K562 (cell line): Measurements from ENCODE around the gene ARHGEF25.
"Not testable (repeated sequence)": the region's sequence is repeated elsewhere in the genome, so short reads cannot be mapped to it uniquely, and the experiment has no call there.

Experiments used
- ESRRA ChIP-seq: fragments of 450-650 bp; IDR thresholded peaks from 2 replicates; pipeline ENCODE4 v1.6.1; 2014; ENCODE audit warnings: low read depth, mild to moderate bottlenecking, moderate library complexity, borderline replicate concordance
- EZH2 ChIP-seq: IDR thresholded peaks from 2 replicates; pipeline ENCODE4 v1.6.1; 2012; ENCODE audit warnings: low read depth, mild to moderate bottlenecking, inconsistent platforms, low read length, borderline replicate concordance
- HDAC6 ChIP-seq: IDR thresholded peaks from 2 replicates; pipeline ENCODE4 v1.6.1; 2012; ENCODE audit warnings: low read depth, mild to moderate bottlenecking, control low read depth, inconsistent platforms, low read length, moderate library complexity
- KLF1 ChIP-seq: fragments of 450-650 bp; IDR thresholded peaks from 2 replicates; pipeline ENCODE4 v1.6.1; 2016; ENCODE audit warnings: missing genetic modification characterization, missing compliant biosample characterization
- NELFE ChIP-seq: IDR thresholded peaks from 2 replicates; pipeline ENCODE4 v1.6.1; 2011; ENCODE audit warnings: mild to moderate bottlenecking; ENCODE audit not compliant: insufficient read depth, insufficient read length
- PCBP1 ChIP-seq: fragments of 200-400 bp; formaldehyde crosslinking; IDR thresholded peaks from 2 replicates; pipeline ENCODE4 v1.6.1; 2018; ENCODE audit warnings: mild to moderate bottlenecking, low read depth, low read length; ENCODE audit not compliant: poor library complexity, severe bottlenecking
- SOX6 ChIP-seq: fragments of 450-650 bp; IDR thresholded peaks from 2 replicates; pipeline ENCODE4 v1.6.1; 2014; ENCODE audit warnings: mild to moderate bottlenecking
- SRSF1 ChIP-seq: fragments of 200-400 bp; formaldehyde crosslinking; IDR thresholded peaks from 2 replicates; pipeline ENCODE4 v1.6.1; 2017; ENCODE audit warnings: mild to moderate bottlenecking, low read depth, low read length, moderate library complexity
- TEAD4 ChIP-seq, 2 experiments: sonication (generic) in 1 of 2; formaldehyde crosslinking in 1 of 2; IDR thresholded peaks; 2 replicates each; pipeline versions ENCODE4 v1.6.1 to v1.8.0; 2012 to 2022; ENCODE audit warnings: borderline replicate concordance in 1 of 2, inconsistent platforms in 1 of 2, low read length in 1 of 2, mild to moderate bottlenecking in 1 of 2, missing genetic modification reagents in 1 of 2
- ZNF311 ChIP-seq: fragments of 250-450 bp; sonication (Bioruptor Pico); IDR thresholded peaks from 2 replicates; pipeline ENCODE4 v1.4.0; 2020; ENCODE audit warnings: mild to moderate bottlenecking, moderate library complexity
- TF ChIP-seq, protein P1 (sequence below): fragments of 450-650 bp; formaldehyde crosslinking; IDR thresholded peaks from 2 replicates; pipeline ENCODE4 v1.4.0; 2022; ENCODE audit warnings: mild to moderate bottlenecking, moderate library complexity
- TF ChIP-seq, protein P2 (sequence below), 3 experiments: IDR thresholded peaks in 2 of 3; conservative IDR thresholded peaks in 1 of 3; 2 replicates each; pipeline ENCODE4 v1.5.1; 2011 to 2012; ENCODE audit warnings: low read length in 3 of 3, mild to moderate bottlenecking in 3 of 3, control low read depth in 2 of 3, improper control_type of control experiment in 1 of 3, inconsistent platforms in 1 of 3, low read depth in 1 of 3, mixed read lengths in 1 of 3, moderate library complexity in 1 of 3; ENCODE audit not compliant: insufficient read depth in 2 of 3
- TF ChIP-seq, protein P3 (sequence below): fragments of 450-650 bp; conservative IDR thresholded peaks from 2 replicates; pipeline ENCODE4 v1.6.1; 2016; ENCODE audit warnings: missing genetic modification characterization, low read depth, mild to moderate bottlenecking, control low read depth, missing compliant biosample characterization
- TF ChIP-seq, protein P4 (sequence below), 2 experiments: fragments of 450-650 bp; formaldehyde crosslinking in 1 of 2; IDR thresholded peaks; 2 replicates each; pipeline versions ENCODE4 v1.4.0 to v1.6.1; 2014 to 2020; ENCODE audit warnings: mild to moderate bottlenecking in 2 of 2, borderline replicate concordance in 1 of 2, low read depth in 1 of 2

DNA sequence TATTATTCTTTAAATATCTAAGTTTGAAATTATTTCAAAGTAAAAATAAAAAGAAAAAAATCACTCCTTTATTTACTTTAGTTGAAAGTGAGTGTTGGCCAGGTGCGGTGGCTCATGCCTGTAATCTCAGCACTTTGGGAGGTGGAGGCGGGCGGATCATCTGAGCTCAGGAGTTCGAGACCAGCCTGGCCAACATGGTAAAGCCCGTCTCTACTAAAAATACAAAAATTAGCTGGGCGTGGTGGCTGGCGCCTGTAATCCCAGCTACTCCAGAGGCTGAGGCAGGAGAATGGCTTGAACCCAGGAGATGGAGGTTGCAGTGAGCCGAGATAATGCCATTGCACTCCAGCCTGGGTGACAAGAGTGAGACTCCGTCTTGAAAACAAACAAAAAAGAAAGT is 25.5 kb downstream of the ARHGEF25 start:
- TF ChIP-seq, protein P1, sequence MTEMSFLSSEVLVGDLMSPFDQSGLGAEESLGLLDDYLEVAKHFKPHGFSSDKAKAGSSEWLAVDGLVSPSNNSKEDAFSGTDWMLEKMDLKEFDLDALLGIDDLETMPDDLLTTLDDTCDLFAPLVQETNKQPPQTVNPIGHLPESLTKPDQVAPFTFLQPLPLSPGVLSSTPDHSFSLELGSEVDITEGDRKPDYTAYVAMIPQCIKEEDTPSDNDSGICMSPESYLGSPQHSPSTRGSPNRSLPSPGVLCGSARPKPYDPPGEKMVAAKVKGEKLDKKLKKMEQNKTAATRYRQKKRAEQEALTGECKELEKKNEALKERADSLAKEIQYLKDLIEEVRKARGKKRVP (CRISPR knock-in tag) = not testable (repeated sequence)
- TF ChIP-seq SOX6; PCBP1; EZH2; ZNF311 (CRISPR knock-in tag); SRSF1; TEAD4 (IDR thresholded peaks at IDR 0.05; ENCODE audit: low read length); TEAD4 (CRISPR knock-in tag; IDR thresholded peaks at IDR 0.05; ENCODE audit: borderline replicate concordance); NELFE; HDAC6; ESRRA; KLF1: not testable (repeated sequence)
- TF ChIP-seq, protein P2, sequence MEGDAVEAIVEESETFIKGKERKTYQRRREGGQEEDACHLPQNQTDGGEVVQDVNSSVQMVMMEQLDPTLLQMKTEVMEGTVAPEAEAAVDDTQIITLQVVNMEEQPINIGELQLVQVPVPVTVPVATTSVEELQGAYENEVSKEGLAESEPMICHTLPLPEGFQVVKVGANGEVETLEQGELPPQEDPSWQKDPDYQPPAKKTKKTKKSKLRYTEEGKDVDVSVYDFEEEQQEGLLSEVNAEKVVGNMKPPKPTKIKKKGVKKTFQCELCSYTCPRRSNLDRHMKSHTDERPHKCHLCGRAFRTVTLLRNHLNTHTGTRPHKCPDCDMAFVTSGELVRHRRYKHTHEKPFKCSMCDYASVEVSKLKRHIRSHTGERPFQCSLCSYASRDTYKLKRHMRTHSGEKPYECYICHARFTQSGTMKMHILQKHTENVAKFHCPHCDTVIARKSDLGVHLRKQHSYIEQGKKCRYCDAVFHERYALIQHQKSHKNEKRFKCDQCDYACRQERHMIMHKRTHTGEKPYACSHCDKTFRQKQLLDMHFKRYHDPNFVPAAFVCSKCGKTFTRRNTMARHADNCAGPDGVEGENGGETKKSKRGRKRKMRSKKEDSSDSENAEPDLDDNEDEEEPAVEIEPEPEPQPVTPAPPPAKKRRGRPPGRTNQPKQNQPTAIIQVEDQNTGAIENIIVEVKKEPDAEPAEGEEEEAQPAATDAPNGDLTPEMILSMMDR (IDR thresholded peaks at IDR 0.05 in 2 of 3, conservative IDR thresholded peaks at IDR 0.05 in 1 of 3; ENCODE audit: insufficient read depth in 2 of 3, low read depth in 1 of 3, low read length in 3 of 3) = not testable (repeated sequence)
- TF ChIP-seq, protein P3, sequence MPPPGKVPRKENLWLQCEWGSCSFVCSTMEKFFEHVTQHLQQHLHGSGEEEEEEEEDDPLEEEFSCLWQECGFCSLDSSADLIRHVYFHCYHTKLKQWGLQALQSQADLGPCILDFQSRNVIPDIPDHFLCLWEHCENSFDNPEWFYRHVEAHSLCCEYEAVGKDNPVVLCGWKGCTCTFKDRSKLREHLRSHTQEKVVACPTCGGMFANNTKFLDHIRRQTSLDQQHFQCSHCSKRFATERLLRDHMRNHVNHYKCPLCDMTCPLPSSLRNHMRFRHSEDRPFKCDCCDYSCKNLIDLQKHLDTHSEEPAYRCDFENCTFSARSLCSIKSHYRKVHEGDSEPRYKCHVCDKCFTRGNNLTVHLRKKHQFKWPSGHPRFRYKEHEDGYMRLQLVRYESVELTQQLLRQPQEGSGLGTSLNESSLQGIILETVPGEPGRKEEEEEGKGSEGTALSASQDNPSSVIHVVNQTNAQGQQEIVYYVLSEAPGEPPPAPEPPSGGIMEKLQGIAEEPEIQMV (tag) = not testable (repeated sequence)
- TF ChIP-seq, protein P4, sequence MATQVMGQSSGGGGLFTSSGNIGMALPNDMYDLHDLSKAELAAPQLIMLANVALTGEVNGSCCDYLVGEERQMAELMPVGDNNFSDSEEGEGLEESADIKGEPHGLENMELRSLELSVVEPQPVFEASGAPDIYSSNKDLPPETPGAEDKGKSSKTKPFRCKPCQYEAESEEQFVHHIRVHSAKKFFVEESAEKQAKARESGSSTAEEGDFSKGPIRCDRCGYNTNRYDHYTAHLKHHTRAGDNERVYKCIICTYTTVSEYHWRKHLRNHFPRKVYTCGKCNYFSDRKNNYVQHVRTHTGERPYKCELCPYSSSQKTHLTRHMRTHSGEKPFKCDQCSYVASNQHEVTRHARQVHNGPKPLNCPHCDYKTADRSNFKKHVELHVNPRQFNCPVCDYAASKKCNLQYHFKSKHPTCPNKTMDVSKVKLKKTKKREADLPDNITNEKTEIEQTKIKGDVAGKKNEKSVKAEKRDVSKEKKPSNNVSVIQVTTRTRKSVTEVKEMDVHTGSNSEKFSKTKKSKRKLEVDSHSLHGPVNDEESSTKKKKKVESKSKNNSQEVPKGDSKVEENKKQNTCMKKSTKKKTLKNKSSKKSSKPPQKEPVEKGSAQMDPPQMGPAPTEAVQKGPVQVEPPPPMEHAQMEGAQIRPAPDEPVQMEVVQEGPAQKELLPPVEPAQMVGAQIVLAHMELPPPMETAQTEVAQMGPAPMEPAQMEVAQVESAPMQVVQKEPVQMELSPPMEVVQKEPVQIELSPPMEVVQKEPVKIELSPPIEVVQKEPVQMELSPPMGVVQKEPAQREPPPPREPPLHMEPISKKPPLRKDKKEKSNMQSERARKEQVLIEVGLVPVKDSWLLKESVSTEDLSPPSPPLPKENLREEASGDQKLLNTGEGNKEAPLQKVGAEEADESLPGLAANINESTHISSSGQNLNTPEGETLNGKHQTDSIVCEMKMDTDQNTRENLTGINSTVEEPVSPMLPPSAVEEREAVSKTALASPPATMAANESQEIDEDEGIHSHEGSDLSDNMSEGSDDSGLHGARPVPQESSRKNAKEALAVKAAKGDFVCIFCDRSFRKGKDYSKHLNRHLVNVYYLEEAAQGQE (IDR thresholded peaks at IDR 0.05; ENCODE audit: borderline replicate concordance) = not testable (repeated sequence)
- TF ChIP-seq, protein P4 (CRISPR knock-in tag; IDR thresholded peaks at IDR 0.05; ENCODE audit: low read depth) = not testable (repeated sequence)
